ENCODE measurements around the gene ATP9A.
"Not testable (repeated sequence)": the region's sequence is repeated elsewhere in the genome, so short reads cannot be mapped to it uniquely, and the experiment has no call there.

The ATP9A gene

DNA sequence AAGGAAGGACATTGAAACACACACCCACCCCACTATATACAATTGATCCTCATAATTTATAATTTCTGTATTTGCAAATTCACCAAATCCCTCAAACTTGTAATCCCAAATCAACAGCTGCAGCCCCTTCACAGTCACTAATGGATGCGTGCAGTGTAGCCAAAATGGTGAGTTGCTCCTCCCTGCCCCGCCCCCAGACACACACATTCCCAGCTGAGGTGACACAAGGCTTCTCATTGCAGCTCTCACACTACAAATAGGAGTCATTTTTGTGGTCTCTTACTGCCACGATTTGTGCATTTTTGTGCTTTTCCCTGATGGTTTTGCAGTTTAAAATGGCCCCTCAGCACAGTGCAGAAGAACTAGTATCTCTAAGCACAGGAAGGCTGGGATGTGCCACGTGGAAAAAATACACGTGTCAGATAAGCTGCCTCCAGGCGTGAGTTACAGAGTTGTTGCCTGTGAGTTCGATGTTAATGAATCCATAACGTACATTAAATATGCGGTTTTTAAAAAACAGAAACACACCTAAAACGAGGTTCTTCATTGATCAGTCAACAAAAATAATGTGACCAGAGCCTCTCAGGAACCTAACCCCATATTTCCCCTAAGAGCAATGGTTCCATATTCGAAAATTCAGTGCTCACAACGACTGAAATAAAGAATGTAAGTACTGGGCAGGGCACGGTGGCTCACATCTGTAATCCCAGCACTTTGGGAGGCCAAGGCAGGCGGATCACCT lies 8.2 kb downstream of the ATP9A start:
- TF ChIP-seq, protein P1, sequence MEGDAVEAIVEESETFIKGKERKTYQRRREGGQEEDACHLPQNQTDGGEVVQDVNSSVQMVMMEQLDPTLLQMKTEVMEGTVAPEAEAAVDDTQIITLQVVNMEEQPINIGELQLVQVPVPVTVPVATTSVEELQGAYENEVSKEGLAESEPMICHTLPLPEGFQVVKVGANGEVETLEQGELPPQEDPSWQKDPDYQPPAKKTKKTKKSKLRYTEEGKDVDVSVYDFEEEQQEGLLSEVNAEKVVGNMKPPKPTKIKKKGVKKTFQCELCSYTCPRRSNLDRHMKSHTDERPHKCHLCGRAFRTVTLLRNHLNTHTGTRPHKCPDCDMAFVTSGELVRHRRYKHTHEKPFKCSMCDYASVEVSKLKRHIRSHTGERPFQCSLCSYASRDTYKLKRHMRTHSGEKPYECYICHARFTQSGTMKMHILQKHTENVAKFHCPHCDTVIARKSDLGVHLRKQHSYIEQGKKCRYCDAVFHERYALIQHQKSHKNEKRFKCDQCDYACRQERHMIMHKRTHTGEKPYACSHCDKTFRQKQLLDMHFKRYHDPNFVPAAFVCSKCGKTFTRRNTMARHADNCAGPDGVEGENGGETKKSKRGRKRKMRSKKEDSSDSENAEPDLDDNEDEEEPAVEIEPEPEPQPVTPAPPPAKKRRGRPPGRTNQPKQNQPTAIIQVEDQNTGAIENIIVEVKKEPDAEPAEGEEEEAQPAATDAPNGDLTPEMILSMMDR (IDR thresholded peaks at IDR 0.05; ENCODE audit: low read depth, low read length) = no peak
- no peak overlapping the region for H3K4me3 ChIP-seq (ENCODE audit: low read depth, low read length)

DNA sequence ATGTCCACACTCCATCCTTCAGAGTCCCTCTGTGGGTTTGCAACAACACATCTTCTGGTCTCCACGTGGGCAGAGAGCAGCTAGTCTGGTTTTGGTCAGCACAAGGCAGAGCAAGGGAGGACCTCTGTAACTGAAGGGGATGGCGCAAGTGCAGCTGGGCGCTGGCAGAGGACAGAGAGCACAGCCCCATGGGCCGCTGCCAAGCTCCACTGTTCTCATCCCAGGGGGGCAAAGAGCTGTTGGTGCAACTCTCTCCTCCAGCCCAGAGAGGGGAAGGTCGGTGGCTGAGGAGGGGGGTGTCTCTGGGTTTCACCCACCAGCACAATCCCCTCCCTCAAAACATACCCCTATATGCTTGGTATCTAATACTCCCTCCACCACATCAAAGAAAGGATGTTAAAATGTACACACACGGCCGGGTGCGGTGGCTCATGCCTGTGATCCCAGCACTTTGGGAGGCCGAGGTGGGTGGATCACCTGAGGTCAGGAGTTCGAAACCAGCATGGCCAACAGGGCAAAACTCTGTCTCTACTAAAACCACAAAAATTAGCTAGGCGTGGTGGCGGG lies 9.1 kb downstream of the ATP9A start:
- no peak overlapping the region for H3K4me3 ChIP-seq (ENCODE audit: low read depth, low read length)
- TF ChIP-seq, protein P1 (IDR thresholded peaks at IDR 0.05; ENCODE audit: low read depth, low read length) = no peak

DNA sequence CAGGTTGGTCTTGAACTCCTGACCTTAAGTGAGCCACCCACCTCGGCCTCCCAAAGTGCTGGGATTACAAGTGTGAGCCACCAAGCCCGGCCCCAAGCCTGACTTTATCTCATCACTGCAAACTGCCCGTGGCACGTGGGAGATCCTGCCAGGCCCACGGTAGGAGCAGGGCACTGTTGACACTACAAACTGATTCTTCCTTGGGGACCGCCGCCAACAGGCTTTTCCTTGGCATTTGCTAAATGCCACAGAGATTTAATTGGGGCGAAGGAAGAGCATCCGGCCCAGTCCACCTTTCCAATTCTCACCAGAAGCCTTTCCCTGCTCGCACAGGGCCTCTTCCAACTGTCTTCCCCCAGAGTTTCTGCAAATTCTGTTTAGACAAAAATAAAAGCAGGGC lies 11.0 kb downstream of the ATP9A start:
- TF ChIP-seq, protein P1 (IDR thresholded peaks at IDR 0.05; ENCODE audit: low read depth, low read length) = no peak
- no peak overlapping the region for H3K4me3 ChIP-seq (ENCODE audit: low read depth, low read length)

DNA sequence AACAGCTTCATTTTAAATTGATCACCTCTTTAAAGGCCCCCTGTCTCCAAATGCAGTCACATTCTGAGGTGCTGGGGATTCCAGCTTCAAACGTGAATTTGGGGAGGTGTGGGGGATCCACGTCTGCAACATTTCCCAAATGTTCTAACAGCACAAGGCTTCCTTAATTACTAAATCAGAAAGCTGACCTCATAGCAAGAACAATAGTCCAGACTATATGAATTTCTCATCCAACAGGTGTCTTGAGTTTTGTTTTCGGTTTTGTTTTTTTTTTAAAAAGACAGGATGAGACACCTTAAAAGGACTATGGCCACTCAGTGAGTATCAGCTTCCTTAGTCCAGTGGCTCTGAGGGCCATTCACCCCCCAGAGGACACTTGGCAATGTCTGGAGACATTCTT lies 11.5 kb downstream of the ATP9A start:
- H3K4me3 ChIP-seq (ENCODE audit: low read depth, low read length) = no peak overlapping the region
- TF ChIP-seq, protein P1 (IDR thresholded peaks at IDR 0.05; ENCODE audit: low read depth, low read length) = no peak

DNA sequence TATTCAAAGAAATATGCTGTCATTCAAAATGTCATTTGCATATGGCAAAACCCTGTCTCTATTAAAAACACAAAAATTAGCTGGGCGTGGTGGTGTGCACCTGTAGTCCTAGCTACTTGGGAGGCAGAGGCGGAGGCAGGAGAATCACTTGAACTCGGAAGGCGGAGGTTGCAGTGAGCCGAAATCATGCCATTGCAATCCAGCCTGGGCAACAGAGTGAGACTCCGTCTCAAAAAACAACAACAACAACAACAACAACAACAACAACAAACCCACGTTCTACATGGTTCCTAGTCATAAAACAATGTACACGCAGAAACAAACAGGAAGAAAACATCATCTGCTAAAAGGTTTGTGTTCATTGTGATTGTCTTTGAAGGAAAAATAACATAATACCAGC lies 15.0 kb downstream of the ATP9A start:
- H3K4me3 ChIP-seq (ENCODE audit: low read depth, low read length) = not testable (repeated sequence)

DNA sequence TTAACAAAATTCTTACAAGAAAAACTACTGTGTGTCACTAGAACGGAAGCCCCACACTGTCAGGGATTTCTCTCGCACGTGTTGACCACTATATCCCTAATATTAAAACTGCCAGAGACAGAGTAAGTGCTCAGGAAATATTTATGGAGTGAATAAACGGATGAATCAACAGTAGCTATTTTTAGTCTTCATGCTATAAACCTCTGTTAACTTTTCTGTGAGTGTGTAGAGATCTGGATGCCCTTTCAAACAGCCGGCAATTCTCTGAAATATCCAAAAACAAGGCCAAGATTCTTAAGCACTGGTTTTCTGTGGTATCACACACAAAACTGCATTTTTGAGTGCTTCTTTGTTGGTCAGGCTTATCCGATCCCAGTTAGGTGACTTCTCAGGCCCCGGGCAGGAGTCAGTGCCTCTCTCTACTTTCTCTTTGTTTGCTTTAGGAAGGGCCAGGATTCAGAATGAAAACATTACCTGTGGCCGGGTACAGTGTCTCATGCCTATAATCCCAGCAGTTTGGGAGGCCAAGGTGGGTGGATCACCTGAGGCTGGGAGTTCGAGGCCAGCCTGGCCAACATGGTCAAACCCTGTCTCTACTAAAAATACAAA lies 15.7 kb downstream of the ATP9A start:
- TF ChIP-seq, protein P1 (IDR thresholded peaks at IDR 0.05; ENCODE audit: low read depth, low read length) = no peak
- H3K4me3 ChIP-seq (ENCODE audit: low read depth, low read length) = peak overlapping the region; percentile 32

DNA sequence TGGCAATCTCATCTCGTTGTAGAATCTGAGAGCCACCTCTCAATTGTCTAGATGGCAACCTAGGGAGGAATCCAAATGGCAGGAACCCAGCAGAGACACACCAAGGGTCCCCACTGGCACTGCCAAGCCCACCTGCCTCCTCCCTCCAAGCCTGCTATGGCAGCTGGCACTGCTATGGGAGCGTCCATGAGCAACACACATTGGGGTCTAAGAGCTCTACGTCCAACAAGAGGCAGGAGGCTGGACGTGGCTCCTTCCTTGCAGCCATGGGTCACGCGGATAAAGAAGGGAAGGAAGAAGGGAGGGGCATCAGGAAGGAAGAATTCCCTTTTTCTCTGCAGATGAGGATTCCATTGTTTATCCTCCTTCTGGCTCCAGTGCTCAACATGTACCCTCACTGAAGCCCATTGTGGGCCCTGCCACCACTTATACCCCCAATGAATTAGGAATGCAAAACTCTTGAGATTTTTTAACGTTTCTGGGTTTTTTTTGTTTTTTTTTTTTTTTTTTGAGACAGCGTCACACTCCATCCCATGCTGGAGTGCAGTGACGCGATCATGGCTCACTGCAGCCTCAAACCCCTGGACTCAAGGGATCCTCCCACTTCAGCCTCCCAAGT lies 17.3 kb downstream of the ATP9A start:
- TF ChIP-seq, protein P1 (IDR thresholded peaks at IDR 0.05; ENCODE audit: low read depth, low read length) = no peak
- no peak overlapping the region for H3K4me3 ChIP-seq (ENCODE audit: low read depth, low read length)

All from WI38 (cell line).